HG03575 (cell line): ENCODE measurements around the gene PLXNB1.

Experiments
- ATAC-seq: cut with Tn5 transposase; IDR thresholded peaks from one replicate; pipeline ENCODE4 v1.9.1; 2021; ENCODE audit not compliant: unreplicated experiment, insufficient number of reproducible peaks, low FRiP score; ENCODE audit errors: extremely low read depth

The PLXNB1 gene

DNA sequence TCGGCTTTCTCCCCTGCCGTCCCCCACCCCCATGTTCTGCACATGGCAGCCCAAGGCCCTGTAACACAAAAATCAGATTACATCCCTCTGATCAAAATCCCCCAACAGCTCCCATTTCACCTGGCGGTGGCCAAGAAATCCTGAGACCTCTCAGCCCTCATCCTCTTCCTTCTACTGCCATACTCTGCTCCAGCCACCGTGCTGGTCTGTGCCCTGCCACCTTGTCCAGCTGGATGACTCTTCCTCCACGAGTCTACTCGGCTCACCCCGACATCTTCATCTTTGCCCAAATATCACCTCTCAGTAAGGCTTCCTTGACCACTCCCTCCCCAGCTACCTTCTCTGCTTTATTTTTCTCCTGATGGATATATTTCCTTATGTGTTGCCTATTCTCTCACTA is 7.0 kb upstream of the PLXNB1 start:
- no peak for ATAC-seq

DNA sequence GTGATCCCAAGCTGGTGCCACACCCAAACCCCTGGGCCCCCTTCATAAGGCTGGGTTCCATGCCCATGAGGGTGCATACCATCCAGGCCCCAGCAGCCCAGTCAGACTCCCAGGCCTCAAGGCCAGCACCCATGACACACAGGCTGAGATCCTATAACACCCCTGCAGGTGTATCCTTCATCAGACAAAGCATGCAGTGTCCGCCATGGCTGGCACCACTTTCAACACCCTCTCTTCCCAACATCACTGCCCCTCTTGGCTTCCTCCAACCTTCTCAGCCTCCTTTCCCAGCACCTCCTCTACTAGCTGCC is 6.5 kb upstream of the PLXNB1 start:
- ATAC-seq: no peak

DNA sequence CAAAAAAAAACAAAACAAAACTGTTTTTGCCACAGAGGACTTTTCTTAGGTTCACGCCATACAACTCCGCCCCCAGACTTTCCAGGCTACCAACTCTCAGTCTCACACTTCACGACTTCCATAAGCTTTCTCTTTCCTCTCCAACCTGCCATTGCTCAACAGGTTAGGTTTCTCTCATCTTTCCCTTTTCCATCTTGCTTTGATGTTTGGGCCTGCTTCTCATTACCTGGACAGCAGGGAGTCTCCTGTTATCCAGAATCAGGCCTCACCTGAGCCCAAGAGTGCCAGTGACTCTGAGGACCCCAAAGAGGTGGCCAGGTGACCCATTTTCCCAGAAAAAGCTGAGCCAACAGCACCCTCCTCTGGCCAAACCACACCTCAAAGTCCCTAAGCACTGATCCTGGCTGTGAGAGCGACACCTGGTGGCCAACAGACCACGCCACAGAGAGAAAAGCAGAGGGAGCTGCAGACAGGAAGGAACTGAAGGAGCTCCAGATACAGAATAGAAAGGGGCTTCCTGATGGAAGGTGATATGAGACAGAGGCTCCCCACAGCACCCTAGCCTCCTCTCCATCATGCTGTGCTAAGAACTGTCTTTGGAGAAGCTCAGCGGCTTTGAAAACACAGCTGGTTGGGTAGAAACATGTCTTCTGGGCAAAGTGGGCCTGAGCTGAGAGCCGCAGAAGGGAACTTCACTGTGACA is 6.0 kb upstream of the PLXNB1 start:
- ATAC-seq: no peak

DNA sequence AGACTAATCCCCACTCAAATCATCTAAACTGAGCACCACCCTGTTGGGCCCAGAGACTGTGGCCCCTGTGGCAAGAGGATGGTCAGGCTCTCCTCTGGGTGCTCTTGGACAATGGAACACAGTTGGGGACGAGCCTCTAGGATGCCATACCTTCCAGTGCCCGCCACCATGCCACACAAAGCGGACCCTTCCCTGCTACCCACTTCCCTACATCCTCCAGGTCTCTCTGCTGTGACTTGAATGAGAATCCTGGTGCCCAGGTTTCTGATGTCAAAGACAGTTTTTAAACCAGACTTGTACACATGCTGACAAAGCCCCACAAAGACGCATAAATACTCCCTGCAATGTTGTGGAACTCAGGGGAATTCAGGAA is 5.3 kb upstream of the PLXNB1 start:
- no peak for ATAC-seq

DNA sequence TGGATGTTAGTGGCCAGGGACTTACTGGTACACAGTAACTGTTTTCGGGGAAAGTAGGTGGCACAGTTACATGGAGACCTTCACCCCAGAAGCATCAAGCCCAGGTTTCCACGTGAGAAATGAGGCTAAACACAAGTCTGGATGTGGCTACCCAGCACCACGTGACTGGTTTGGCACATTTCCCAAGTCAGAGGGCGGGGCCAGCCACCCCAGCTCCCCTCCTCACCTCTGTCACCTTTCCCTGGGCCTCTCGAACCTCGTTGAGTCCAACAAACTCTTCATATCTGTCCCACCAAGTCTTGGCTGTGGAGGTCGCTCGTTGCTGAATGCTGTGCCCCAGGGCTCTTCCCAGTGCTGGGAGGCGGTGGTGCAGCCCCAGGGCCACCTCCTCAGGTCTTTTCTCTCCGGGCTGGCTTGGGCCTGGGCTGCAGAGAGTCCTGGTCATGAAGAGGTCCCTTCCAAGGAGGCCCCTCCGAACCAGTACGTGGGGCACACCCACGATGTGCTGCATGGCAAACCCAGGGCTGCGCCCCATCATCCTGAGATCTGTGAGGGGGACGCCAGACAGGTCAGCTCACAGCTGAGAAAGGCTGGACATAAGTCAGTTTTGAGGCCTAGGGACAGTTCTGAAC is 4.8 kb upstream of the PLXNB1 start:
- ATAC-seq: no peak

DNA sequence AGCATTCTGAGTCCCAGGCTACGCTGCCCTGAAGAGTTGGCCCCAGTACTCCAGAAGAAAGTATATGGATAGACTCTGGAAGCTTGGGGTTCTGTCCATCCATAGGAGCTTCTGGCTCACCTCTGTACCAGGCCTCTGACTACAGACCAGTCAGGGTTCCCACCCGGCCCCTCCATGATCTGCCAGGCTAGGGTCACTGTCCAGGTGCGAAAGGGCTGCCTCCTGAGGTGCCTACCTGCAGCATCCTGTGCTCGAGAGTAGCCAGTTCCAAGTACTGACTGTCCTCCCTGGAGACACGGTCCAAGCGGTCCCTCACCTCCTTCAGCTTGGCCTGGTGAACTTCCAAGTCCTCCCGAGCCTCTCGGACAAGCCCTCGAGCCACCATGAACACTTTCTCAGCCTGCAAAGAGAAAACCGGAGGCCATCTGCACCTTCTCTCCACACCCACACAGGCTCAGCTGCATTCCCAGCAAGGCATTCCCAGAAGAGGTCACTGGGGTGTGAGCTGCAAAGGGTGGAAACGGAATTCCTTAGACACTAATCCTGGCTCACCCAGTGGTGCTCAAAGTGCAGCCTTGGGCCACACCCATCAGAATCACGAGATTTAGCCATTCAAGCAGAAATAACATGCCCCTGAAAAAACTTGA is 3.7 kb upstream of the PLXNB1 start:
- ATAC-seq: no peak

DNA sequence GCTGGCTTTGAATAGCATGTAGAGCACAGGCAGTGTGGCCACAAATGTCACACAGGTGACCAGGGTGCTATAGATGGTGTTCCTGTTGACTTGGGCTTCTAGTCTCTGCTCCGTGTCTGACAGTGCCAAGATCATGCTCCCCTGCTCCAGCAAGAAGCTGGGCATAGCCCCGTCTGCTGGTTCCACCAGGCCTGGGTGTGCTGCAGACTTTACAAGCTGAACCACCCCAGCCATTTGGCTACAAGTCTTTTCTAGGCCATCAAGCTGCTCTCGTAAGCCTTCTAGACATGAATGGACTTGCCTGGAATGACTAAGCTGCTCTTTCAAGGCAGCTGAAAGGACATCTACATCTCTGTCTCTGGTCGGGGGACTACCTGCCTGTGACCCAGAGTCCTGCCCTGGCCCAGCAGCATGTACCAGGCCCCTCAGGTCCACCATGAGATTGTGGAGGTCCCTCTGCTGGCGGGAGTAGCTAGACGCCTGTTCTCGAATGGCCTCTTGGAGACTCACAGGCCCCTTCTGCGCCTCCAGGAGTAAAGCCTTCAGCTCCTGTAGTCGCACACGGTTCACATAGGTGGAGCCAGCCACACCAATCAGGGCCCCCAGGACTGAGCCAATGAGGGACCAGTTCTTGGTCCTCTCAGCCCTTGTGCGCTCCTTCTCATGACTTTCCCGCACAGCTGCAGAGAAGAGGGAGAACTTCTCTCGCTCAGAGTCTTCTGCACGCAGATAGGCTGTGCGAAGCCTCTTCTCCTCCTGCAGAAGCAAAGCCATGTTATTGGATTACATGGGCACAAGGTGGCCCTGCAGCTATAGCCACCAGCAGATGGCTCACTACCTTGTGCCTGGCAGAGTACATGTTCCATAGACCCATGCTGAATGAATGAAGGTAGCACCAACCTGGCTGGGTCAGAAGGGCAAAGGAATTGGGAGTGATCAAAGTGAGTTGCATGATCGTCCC is 2.8 kb upstream of the PLXNB1 start:
- no peak for ATAC-seq

DNA sequence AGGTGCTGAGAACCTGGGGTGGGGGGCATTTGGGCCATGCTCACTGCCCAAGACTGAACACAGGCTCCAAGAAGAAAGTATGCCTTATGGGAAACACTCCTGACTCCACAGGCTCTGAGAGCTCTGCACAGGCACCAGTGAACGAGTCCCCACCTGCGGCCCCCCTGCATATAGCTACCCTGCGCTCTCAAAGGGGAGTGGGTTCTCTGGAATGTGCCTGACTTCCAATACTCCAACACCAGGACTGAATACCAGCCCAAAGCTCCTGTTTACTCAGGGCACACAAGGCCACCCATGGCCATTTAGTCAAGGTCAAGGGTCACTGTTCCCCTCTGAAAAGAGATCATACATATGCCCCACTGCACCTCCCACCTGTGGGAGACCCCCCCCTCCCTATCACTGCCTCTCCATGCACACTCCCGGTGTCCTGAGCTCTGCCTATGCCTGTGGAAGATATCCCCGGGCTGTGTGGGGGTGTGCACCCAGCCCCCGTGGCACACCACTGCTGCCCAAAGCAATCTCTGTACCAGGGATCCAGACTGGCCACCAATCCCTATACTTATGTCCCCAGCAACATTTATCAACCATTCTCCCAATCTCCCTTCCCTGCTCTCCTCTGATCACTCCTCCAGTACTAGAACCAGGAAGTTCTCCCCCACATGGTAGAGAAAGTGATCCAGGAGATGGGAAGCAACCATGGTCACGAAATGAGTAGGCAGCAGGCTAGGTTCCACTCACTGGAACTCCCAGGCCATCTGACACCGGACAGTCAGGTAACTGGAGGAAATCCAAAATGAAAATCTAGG is 1.5 kb upstream of the PLXNB1 start:
- ATAC-seq: no peak

DNA sequence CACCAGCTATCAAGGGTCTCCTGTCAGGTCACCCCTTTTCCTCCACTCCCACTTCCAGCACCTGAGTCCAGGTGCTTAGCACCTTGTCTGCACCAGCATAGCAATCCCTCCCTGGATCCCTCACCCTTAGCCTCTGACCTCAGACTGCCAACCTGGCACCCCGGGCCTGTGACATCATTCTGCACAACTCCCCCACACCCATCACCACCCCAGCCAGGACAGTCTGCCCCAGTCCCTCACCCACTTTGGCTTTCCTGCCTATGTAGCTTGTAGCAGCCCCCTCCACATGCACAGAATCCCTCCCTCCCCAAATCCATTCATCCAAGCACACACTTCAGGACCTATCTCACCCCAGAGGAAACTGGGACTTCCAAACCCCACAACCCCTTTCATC is 819 bp upstream of the PLXNB1 start:
- no peak for ATAC-seq

DNA sequence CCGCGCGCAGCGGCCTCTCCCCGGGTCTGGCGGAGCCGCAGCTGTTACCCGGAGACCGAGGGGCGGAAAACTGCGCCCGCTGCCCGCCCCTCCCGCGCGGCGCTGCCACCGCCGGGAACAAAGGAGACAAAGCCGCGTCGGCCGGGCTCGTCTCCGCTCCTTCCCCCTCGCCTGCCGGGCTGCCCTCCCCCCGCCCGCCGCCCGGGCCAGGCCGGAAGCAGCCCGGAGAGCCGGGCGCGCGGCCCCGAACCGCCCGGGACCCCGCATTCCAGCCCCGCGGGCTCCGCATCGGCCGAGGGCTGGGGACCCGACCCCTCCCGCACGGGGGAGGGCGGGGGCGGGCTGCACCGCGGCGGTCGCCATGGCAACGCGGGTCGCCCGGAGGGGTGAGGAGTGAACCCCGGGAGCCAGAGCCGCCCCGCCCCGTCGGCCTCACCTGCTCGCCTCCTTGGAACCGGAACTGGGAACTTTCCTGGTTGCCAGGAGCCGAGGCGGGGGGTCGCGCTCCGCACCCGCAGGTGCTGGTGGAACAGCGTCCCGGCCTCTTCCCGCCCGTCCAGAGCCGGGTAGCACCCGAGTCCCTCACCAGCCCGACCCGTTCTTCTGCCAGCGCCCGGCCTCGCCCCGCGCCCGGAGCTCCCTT is 448 bp downstream of the PLXNB1 start:
- ATAC-seq: no peak

DNA sequence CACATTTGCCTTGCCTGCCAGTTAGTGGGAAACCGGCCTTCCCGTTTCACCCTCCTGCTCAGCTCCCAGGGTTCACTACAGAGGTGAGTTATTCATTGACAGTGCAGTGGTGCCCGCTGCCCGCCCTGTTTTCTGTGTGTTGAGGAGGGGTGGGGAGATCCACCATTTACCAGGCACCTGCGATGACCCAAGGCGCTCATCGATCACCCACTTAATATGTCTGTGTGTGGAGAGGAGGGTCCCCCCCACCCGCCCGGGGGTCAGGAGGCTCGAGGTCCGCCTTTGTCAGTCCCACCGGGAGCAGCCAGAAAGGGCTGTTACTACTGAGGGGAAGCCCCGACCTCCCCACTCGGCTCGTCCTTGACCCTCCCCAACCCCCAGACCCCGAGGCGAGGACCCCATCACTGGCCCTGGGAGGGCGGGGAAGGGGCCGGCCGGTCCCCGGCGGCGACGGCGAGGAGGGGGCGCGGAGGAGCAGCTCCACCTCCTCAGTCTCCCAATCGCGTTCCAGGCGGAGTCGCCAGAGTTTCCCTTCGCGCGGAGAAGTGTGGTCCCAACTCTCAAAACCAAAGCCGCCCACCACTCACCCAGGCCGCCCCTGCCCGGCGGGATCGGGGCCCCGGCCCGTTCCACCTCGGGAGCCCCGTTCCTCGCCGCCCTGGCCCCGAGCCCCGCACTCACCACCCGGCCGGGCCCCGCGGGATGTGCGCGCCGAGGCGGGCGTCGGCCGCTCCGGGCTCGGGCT is 1.1 kb downstream of the PLXNB1 start:
- no peak for ATAC-seq

DNA sequence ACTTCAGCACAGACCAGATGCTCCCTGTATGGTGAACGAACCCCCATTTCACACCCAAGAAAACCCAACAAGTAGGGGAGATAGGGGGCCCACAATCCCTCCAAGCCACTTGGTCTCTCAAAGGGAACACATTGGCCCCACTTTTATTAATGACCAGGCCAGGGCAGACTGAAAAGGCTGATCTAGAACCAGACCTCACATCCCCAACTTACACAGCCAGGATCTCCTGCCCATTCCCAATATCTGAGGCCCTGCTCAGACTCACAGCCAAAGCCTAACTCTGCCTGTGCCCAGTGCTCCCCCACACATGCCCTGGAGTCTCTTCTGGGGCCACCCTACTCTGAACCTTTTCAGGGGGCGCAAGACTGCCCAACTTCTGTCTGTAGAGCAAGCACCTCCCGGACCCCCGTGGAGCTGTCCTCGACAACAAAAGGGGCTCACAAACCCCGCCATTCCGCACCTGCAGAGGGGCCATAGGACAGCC is 1.8 kb downstream of the PLXNB1 start:
- no peak for ATAC-seq

DNA sequence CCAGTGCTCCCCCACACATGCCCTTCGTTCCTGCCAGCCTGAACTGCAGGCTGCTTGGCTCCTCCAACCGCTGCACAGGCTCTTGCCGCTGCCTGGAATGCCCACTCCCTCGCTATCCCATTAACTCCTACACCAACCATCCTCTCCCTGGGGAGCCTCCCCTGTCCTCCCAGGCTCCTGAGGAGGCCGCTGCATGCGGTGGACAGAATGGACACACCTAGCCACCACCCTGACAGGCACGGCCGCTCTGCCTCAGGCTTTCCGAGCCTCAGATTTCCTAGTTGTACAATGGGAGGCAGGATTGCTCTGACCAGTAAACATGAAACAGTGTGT is 2.3 kb downstream of the PLXNB1 start:
- no peak for ATAC-seq

DNA sequence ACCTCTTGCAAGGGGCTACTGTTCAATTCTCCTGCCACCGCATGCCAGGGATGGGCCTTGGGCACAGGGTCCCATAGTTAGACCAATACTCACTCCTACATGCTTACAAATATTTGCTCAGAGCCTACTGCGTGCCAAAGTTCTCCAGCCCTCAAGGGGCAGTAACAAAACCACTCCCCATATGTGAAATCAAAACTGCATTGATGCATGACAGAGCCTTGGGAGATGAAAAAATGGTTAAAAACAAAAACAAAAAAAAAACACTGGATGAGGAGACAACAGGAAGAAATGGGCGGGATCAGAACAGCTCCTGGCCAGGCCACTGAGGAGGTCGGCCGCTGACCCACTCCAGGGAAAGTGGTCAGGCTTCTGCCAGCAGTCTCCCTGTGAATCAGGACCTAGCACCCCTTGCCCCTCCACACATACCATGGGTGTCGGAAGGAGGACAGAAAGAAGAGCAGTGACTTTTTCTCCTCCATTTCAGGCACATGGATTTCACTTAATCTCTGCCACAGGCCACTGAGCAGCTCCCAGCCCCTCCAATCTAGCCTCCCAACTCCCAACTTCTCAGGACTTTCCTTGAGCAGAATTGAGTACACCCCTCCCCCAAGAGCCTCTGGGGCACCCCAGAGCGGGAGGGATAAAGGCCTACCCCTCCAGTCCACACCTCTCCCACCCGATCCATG is 2.8 kb downstream of the PLXNB1 start:
- ATAC-seq: no peak

DNA sequence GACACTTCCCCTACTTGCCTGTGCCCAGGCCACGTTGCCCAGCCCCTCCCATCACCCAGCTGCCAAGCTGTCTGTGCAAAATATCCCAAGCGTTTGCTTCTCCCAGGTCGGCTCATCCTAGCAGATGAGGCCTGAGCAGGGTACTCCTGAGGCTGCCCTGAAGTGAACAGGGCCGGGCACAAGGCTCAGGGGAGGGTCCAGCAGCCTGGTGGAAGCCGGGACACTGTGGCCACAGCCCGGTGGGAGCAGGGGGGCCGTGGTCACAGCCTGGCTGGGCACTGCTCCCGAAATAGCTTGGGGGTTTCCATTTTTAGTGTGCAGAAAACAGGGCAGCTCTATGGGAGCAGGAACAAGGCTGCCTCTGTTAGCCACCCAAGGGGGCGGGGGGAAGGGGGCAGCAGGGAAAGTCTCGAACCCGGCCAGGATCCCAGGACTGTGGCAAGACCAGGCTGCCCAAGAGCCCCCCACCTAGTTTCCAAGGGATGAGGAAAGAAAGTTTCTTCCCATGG is 3.4 kb downstream of the PLXNB1 start:
- ATAC-seq: no peak

DNA sequence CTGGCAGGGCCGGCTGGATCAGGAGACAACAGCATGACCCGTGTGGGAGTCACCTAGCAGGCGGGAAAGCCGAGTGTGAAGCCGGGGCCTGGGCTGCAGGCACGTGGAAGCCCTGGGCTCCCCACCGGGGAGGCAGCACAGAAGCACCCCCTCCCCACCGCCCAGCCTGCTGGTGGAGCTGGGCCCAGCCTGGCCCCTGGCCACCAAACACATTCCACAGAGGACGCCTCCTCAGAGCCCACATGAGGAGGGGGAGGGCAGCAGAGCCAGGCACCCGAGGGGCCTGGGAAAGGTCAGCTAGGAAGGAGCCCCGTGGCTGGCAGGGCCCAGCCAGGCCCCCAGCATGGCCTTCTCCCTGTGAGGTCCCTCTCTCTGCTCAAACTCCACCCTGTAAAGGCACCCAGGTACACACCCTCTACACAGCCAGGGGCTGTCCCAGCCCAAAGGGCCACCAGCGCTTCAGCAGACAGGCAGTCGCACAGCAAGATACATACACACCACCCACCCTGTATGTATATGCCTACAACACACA is 4.5 kb downstream of the PLXNB1 start:
- ATAC-seq: no peak
